ENCODE results near the gene NELFA.

The NELFA gene

DNA sequence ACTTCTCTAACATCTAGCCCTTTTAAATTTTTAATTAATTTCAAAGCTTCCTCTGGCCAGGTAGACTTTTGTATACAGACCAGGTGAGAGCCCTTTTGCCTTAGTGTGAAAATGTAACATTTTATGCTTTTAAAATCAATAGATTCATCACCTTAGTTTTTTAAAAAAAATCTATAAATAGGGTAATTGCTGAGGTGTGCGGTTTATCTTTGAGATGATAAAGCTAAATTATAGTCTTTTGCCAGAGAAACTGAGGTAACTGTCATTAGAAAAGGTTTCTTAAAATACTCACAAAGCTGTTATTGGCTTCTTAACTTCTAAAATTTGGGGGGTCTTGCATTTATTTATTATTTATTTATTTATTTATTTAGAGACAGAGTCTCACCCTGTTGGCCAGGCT is 62.9 kb downstream of the NELFA start:
- peaks cover 22% of the 10 kb centered on the region for H3K79me2 ChIP-seq (ENCODE audit: low read length)
- H3K4me1 ChIP-seq (ENCODE audit: low read length): no peaks in the 10 kb centered on the region
- TF ChIP-seq, protein P1, sequence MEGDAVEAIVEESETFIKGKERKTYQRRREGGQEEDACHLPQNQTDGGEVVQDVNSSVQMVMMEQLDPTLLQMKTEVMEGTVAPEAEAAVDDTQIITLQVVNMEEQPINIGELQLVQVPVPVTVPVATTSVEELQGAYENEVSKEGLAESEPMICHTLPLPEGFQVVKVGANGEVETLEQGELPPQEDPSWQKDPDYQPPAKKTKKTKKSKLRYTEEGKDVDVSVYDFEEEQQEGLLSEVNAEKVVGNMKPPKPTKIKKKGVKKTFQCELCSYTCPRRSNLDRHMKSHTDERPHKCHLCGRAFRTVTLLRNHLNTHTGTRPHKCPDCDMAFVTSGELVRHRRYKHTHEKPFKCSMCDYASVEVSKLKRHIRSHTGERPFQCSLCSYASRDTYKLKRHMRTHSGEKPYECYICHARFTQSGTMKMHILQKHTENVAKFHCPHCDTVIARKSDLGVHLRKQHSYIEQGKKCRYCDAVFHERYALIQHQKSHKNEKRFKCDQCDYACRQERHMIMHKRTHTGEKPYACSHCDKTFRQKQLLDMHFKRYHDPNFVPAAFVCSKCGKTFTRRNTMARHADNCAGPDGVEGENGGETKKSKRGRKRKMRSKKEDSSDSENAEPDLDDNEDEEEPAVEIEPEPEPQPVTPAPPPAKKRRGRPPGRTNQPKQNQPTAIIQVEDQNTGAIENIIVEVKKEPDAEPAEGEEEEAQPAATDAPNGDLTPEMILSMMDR (IDR thresholded peaks at IDR 0.05; ENCODE audit: low read depth, low read length): no peak
- TF ChIP-seq EZH2phosphoT487 (IDR thresholded peaks at IDR 0.05; ENCODE audit: low read depth): no peak
- no peak overlapping the region for H2AFZ ChIP-seq (ENCODE audit: low read depth, low read length)
- H3K36me3 ChIP-seq (replicated peaks; ENCODE audit: low read depth, low read length): peaks cover 65% of the 10 kb centered on the region
- H3K9ac ChIP-seq (ENCODE audit: low read length): no peak overlapping the region
- H4K20me1 ChIP-seq (ENCODE audit: insufficient read depth, low read length): peaks cover 5% of the 10 kb centered on the region; the same call in 1 of the 2 replicates
- H3K27me3 ChIP-seq (ENCODE audit: low read depth, low read length): no peaks in the 10 kb centered on the region
- H3K4me2 ChIP-seq (ENCODE audit: low read length): no peak overlapping the region
- no peak overlapping the region for H3K27ac ChIP-seq (ENCODE audit: low read length)
- no peak overlapping the region for H3K4me3 ChIP-seq (ENCODE audit: low read length)
- H3K9me3 ChIP-seq (ENCODE audit: insufficient read depth, low read length): no peaks in the 10 kb centered on the region

DNA sequence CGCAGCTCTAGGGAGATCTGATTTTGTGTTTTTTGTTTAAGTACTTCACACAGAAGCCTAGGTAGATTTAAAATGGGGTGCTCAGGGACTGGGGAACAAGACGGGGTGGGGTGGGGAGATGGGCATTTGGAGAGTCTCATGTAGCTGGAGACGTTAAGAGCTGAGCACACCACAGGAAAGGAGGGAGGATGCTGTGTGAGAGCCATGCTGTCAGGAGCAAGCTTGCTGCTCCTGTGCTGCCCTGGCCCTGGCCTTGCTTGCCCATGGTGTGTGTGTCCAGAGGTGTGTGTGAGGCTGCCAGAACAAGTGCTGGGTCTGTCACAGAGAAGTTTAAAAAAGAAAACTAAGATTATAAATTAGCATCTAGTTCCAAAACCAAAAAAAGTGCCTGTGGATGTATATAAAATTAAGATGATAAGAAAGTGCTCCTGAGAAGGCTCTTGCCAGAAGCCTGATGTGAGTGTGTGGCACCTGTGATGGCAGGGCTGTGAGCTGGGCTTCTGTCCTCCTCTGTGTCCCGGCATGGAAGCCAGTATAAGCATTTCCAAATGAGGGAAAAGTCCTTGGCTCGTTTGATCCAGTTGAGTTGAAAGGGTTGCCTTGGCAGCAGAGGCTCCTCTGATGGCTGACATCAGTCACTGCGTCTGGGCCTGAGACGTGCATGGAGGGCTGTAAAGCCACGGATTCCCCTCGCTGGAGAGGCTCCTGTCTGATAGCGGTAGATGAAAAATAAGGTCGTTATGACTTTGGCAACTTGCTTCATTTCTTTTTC is 63.5 kb downstream of the NELFA start:
- Histone ChIP-seq H3K9ac (ENCODE audit: low read length) (no peak overlapping the region), H3K4me1 (ENCODE audit: low read length) (no peaks in the 10 kb centered on the region), H4K20me1 (ENCODE audit: insufficient read depth, low read length) (peaks cover 5% of the 10 kb centered on the region; the same call in 1 of the 2 replicates), H3K79me2 (ENCODE audit: low read length) (peaks cover 22% of the 10 kb centered on the region), H3K4me3 (ENCODE audit: low read length) (no peak overlapping the region), H2AFZ (ENCODE audit: low read depth, low read length) (no peak overlapping the region), H3K27ac (ENCODE audit: low read length) (no peak overlapping the region), H3K27me3 (ENCODE audit: low read depth, low read length) (no peaks in the 10 kb centered on the region), H3K36me3 (replicated peaks; ENCODE audit: low read depth, low read length) (peaks cover 64% of the 10 kb centered on the region), H3K9me3 (ENCODE audit: insufficient read depth, low read length) (no peaks in the 10 kb centered on the region), H3K4me2 (ENCODE audit: low read length) (no peak overlapping the region)
- TF ChIP-seq EZH2phosphoT487 (IDR thresholded peaks at IDR 0.05; ENCODE audit: low read depth): no peak
- TF ChIP-seq, protein P1 (IDR thresholded peaks at IDR 0.05; ENCODE audit: low read depth, low read length): no peak

DNA sequence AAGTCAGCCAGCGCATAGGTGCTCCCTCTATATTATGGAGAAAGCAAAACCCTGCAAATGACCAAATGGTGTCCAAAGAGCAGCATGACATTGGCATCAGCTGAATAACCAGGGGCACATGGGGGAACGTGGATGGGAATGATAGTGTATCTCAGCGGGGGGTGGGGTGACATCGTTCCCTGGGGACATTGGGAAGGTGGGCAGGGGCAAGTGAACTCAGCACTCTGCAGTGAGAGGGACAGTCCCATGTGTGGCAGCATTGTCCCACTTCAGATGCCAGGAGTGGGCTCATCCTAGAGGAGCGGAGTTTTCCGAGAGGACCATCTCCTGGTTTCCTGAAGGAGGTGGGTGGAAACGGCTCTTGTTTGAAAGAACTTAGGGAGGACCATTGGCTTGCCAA is 64.8 kb downstream of the NELFA start:
- Histone ChIP-seq H3K36me3 (replicated peaks; ENCODE audit: low read depth, low read length) (peaks cover 69% of the 10 kb centered on the region), H3K27ac (ENCODE audit: low read length) (no peak overlapping the region), H3K4me3 (ENCODE audit: low read length) (no peak overlapping the region), H3K27me3 (ENCODE audit: low read depth, low read length) (no peaks in the 10 kb centered on the region), H2AFZ (ENCODE audit: low read depth, low read length) (no peak overlapping the region), H4K20me1 (ENCODE audit: insufficient read depth, low read length) (peaks cover 5% of the 10 kb centered on the region; the same call in 1 of the 2 replicates), H3K4me1 (ENCODE audit: low read length) (no peaks in the 10 kb centered on the region), H3K9ac (ENCODE audit: low read length) (no peak overlapping the region), H3K79me2 (ENCODE audit: low read length) (peaks cover 22% of the 10 kb centered on the region), H3K4me2 (ENCODE audit: low read length) (no peak overlapping the region), H3K9me3 (ENCODE audit: insufficient read depth, low read length) (no peaks in the 10 kb centered on the region)
- no peak for TF ChIP-seq EZH2phosphoT487 (IDR thresholded peaks at IDR 0.05; ENCODE audit: low read depth)
- TF ChIP-seq, protein P1 (IDR thresholded peaks at IDR 0.05; ENCODE audit: low read depth, low read length): no peak

DNA sequence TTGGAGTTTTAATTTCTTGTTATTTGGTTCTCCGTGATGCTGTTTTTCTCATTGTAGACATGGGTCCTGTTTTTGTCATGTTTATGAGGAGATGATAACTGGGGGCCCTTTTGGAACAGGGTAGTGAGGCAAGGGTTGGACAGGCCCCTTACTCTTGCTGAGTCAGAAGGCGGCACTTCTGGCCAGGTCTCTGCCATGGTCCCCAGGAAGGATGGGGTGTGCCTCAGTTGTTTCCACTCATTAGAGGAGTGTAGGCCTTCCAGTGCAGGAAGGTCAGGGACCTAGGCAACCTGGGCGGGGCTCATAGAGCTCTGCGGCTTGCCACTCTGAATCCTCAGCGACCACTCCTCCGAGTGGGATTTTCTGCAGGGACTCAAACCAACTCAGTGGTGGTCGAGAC is 68.2 kb downstream of the NELFA start:
- no peaks in the 10 kb centered on the region; the same call in 1 of the 2 replicates for H4K20me1 ChIP-seq (ENCODE audit: insufficient read depth, low read length)
- TF ChIP-seq, protein P1 (IDR thresholded peaks at IDR 0.05; ENCODE audit: low read depth, low read length): no peak
- TF ChIP-seq EZH2phosphoT487 (IDR thresholded peaks at IDR 0.05; ENCODE audit: low read depth): no peak
- H3K9ac ChIP-seq (ENCODE audit: low read length): no peak overlapping the region
- no peak overlapping the region for H3K4me3 ChIP-seq (ENCODE audit: low read length)
- no peak overlapping the region for H2AFZ ChIP-seq (ENCODE audit: low read depth, low read length)
- H3K79me2 ChIP-seq (ENCODE audit: low read length): peaks cover 22% of the 10 kb centered on the region
- no peaks in the 10 kb centered on the region for H3K4me1 ChIP-seq (ENCODE audit: low read length)
- no peaks in the 10 kb centered on the region for H3K9me3 ChIP-seq (ENCODE audit: insufficient read depth, low read length)
- H3K27ac ChIP-seq (ENCODE audit: low read length): no peak overlapping the region
- H3K4me2 ChIP-seq (ENCODE audit: low read length): no peak overlapping the region
- peaks cover 65% of the 10 kb centered on the region for H3K36me3 ChIP-seq (replicated peaks; ENCODE audit: low read depth, low read length)
- no peaks in the 10 kb centered on the region for H3K27me3 ChIP-seq (ENCODE audit: low read depth, low read length)

Data from OCI-LY3 (cell line).